Fibroblast of lung (primary cell): ENCODE data around the gene TIMM8A.

ENCODE experiments used
- EZH2 ChIP-seq: IDR thresholded peaks from 2 replicates; pipeline ENCODE4 v1.5.1; 2012; ENCODE audit warnings: low read length, control low read depth, mild to moderate bottlenecking; ENCODE audit errors: missing control alignments
- TF ChIP-seq, protein P1 (sequence below), 2 donors: IDR thresholded peaks in 1 of 2; conservative IDR thresholded peaks in 1 of 2; 1 replicate in 1 of 2; 2 replicates in 1 of 2; pipeline ENCODE4 v1.5.1; 2011 to 2012; ENCODE audit warnings: low read length in 2 of 2, control low read depth in 1 of 2, inconsistent platforms in 1 of 2, low read depth in 1 of 2, mild to moderate bottlenecking in 1 of 2

DNA sequence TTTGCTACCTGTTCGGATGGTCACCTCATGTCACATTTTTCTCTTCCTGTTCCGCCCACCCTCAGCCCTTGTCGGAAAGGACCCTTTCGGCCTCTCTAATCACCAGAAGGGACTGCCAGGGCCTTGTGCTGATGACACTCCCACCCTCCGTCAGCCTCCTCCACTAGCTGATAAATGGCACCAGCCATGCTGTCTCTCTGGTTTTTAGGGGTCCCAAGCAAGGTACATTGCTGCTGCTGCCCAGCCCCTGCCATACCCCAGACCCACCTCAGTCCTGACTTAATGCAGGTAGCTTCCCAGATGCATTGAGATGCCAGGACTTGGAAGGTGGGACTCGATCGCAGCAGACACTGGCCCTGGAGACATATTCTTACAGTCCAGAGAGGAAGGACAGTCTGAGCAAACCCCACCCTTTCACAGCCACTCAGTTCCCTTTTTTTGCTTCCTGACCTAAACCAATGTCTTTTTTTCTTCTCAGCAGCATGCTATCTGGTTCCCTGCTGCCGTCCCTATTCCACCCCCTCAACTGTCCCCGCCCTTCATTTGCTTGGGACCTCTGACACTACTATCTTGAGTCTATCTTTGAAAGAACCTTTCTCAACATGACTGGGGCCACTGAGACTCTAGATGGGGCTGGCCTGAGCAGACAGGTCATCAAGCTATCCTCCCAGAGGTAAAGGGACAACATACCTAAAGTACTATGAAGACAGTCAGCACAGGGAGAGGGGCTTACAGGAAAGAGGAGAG, 37.4 kb upstream of the TIMM8A start, which contains the start of gene BTK:
- TF ChIP-seq, protein P1, sequence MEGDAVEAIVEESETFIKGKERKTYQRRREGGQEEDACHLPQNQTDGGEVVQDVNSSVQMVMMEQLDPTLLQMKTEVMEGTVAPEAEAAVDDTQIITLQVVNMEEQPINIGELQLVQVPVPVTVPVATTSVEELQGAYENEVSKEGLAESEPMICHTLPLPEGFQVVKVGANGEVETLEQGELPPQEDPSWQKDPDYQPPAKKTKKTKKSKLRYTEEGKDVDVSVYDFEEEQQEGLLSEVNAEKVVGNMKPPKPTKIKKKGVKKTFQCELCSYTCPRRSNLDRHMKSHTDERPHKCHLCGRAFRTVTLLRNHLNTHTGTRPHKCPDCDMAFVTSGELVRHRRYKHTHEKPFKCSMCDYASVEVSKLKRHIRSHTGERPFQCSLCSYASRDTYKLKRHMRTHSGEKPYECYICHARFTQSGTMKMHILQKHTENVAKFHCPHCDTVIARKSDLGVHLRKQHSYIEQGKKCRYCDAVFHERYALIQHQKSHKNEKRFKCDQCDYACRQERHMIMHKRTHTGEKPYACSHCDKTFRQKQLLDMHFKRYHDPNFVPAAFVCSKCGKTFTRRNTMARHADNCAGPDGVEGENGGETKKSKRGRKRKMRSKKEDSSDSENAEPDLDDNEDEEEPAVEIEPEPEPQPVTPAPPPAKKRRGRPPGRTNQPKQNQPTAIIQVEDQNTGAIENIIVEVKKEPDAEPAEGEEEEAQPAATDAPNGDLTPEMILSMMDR (conservative IDR thresholded peaks at IDR 0.05 in 1 of 2, IDR thresholded peaks at IDR 0.05 in 1 of 2; ENCODE audit: low read depth in 1 of 2, low read length in 2 of 2) = no peak
- TF ChIP-seq EZH2 = no peak
